22Rv1 (cell line): ENCODE results near the gene TNK2.

Experiments
- ZFX ChIP-seq: fragments of 450-650 bp; IDR thresholded peaks from 2 replicates; pipeline ENCODE4 v1.6.1; 2017; ENCODE audit warnings: antibody characterized with exemption, borderline replicate concordance
- TF ChIP-seq, protein P1 (sequence below): fragments of 450-650 bp; IDR thresholded peaks from 2 replicates; pipeline ENCODE4 v1.5.1; 2017; ENCODE audit warnings: mild to moderate bottlenecking

DNA sequence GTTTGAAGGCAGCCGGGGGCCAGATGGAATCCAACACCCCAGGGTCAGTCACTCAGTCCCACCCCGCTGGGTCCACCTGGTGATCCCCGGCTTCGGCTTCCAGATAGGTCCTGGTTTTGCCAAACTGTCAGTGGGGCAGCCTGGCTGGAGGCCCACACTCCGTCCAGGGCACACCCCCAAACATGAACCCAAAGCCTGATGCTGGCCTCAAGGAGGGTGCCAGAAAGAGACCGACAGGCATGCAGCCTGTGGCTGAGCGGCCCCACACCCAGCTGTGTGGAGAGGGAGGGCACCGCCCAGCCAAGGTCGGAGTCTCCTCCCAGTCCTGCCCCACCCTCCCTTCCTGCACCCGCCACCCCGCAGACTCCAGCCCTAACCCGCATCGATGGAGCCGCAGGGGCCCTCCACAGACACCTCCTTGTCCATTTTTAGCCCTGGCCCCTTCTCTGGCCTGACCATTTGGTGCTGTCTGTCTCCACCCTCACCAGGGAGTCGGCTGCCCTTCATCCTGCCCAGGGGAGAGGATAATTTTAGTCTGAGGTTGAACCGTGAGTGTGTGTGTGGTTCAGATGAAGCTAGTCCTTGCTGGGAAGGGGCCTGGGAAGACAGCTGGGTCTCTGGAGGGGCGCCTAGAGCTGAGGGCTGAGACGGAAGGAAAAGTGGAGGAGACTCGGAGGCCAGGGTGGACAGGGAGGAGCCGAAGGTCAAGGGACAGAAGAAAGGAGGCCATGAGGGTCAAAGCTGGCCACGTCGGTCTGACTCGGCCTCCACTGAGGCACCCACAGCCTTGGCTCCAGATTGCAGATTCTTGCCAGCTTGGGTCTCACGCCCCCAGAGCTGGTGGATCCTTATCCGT is 23.1 kb downstream of the TNK2 start:
- TF ChIP-seq, protein P1, sequence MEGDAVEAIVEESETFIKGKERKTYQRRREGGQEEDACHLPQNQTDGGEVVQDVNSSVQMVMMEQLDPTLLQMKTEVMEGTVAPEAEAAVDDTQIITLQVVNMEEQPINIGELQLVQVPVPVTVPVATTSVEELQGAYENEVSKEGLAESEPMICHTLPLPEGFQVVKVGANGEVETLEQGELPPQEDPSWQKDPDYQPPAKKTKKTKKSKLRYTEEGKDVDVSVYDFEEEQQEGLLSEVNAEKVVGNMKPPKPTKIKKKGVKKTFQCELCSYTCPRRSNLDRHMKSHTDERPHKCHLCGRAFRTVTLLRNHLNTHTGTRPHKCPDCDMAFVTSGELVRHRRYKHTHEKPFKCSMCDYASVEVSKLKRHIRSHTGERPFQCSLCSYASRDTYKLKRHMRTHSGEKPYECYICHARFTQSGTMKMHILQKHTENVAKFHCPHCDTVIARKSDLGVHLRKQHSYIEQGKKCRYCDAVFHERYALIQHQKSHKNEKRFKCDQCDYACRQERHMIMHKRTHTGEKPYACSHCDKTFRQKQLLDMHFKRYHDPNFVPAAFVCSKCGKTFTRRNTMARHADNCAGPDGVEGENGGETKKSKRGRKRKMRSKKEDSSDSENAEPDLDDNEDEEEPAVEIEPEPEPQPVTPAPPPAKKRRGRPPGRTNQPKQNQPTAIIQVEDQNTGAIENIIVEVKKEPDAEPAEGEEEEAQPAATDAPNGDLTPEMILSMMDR = no peak
- TF ChIP-seq ZFX = no peak
